ENCODE data around the gene NDUFS8. TPM values are rescaled to one million over a fixed set of nuclear protein-coding genes. Genes with fewer than 3 reads are reported as not detected.

NDUFS8 gene
- polyA plus RNA-seq, 2 donors = 131 to 168 TPM

DNA sequence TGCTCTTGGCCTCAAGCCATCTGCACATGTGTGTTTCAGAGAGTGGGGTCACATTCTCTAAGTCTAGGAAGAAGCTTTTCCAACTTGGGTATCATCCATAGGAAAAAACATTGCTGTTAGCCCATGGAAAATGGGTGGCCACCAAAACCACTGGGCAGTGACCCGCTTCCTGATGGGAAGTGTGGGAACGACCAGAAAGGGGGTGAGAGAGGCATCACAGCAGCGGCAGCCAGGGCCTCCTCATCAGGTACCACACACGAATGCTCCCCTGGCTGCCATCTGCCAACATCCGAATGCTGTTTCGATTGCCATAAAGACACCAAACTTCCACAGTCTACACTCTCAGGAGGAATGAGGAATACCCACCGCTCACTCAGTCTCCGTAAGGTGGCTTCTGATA, 50.4 kb downstream of the NDUFS8 start:
- peaks cover 0 to 7% of the 10 kb centered on the region in 2 donors for H3K4me1 ChIP-seq (ENCODE audit: control insufficient read depth in 2 of 2, insufficient read depth in 2 of 2, low read length in 1 of 2)
- H3K27me3 ChIP-seq (ENCODE audit: control insufficient read depth in 1 of 2, insufficient read depth in 2 of 2, low read length in 2 of 2) = no peaks in the 10 kb centered on the region
- H3K4me3 ChIP-seq (ENCODE audit: low read depth in 1 of 2, low read length in 2 of 2) = no peak overlapping the region
- 93 to 94% methylated on average over 8 of the region's 8 CpGs for WGBS, 2 donors
- H3K9me3 ChIP-seq (ENCODE audit: control insufficient read depth in 2 of 2, insufficient read depth in 1 of 2, low read depth in 1 of 2, low read length in 1 of 2) = no peaks in the 10 kb centered on the region
- no peak overlapping the region for H3K27ac ChIP-seq (ENCODE audit: low read depth in 2 of 2, low read length in 1 of 2)
- no peaks in the 10 kb centered on the region for H3K36me3 ChIP-seq (ENCODE audit: control insufficient read depth in 2 of 2, insufficient read depth in 2 of 2, low read length in 1 of 2)

DNA sequence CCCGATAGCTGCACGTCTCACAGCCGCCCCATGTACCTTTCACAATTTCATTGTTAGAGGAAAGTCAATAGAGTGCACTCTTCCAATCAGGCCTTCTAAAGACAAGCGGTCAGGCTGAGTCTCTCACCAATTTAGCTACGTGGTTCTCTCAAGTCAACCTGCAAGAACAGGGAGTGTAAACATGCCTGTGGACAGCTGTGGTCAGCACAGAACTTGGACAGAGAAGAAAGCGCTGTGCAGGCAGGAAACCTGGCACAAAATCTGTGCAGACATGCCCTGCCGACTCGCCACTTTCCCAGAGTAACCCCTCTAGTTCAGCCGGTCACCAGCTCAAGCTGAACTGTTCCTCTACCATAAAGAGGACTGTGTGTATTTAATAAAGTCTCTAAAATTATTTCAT, 51.2 kb downstream of the NDUFS8 start:
- Histone ChIP-seq H3K36me3 (ENCODE audit: control insufficient read depth in 2 of 2, insufficient read depth in 2 of 2, low read length in 1 of 2) (no peaks in the 10 kb centered on the region), H3K9me3 (ENCODE audit: control insufficient read depth in 2 of 2, insufficient read depth in 1 of 2, low read depth in 1 of 2, low read length in 1 of 2) (no peaks in the 10 kb centered on the region), H3K27ac (ENCODE audit: low read depth in 2 of 2, low read length in 1 of 2) (no peak overlapping the region), H3K4me3 (ENCODE audit: low read depth in 1 of 2, low read length in 2 of 2) (no peak overlapping the region), H3K4me1 (ENCODE audit: control insufficient read depth in 2 of 2, insufficient read depth in 2 of 2, low read length in 1 of 2) (peaks cover 0 to 7% of the 10 kb centered on the region in 2 donors), H3K27me3 (ENCODE audit: control insufficient read depth in 1 of 2, insufficient read depth in 2 of 2, low read length in 2 of 2) (no peaks in the 10 kb centered on the region)
- 70% methylated on average over 9 of the region's 9 CpGs for WGBS, 2 donors

DNA sequence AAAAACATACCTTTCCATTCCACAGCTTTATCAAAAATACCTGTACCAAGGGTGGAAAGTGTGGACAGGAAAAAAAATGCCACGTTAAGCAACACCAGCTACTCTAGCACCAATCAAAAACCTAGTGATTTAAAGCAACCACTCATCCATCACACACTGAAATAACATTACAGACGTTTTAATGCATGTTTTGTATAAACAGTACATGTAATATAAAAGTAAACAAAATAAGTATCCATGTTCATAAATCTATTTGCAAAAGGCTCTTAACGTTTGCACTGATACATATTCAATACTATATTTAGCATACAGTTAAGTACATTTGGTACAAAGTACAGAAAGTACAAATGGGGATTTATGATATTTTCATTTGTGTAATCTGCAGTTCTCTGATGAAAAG, 52.0 kb downstream of the NDUFS8 start:
- H3K27me3 ChIP-seq (ENCODE audit: control insufficient read depth in 1 of 2, insufficient read depth in 2 of 2, low read length in 2 of 2) = no peaks in the 10 kb centered on the region
- WGBS, 2 donors = 34% methylated on average over 3 of the region's 3 CpGs
- H3K4me1 ChIP-seq (ENCODE audit: control insufficient read depth in 2 of 2, insufficient read depth in 2 of 2, low read length in 1 of 2) = peaks cover 0 to 6% of the 10 kb centered on the region in 2 donors
- H3K9me3 ChIP-seq (ENCODE audit: control insufficient read depth in 2 of 2, insufficient read depth in 1 of 2, low read depth in 1 of 2, low read length in 1 of 2) = no peaks in the 10 kb centered on the region
- H3K4me3 ChIP-seq (ENCODE audit: low read depth in 1 of 2, low read length in 2 of 2) = no peak overlapping the region
- no peaks in the 10 kb centered on the region for H3K36me3 ChIP-seq (ENCODE audit: control insufficient read depth in 2 of 2, insufficient read depth in 2 of 2, low read length in 1 of 2)
- H3K27ac ChIP-seq (ENCODE audit: low read depth in 2 of 2, low read length in 1 of 2) = no peak overlapping the region

DNA sequence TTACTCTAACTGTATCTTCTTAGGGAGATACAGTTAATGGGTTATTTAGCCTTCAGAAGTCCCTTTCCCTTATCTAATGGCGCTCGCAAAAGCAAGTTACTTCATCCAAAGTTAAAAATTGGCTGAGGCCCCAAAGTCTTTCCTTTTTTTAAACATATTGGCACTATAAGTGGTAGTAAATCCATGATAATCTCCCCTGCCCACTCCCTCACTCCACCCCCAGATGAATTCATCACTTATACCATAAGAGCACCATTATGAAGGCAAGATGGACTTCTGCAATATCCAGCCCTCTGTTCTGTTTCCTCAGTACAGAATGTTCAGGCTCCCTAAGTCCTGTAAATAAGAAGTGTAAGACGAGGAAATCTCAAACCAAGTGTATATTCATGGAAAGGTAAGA, 53.0 kb downstream of the NDUFS8 start:
- Histone ChIP-seq H3K27ac (ENCODE audit: low read depth in 2 of 2, low read length in 1 of 2) (no peak overlapping the region), H3K9me3 (ENCODE audit: control insufficient read depth in 2 of 2, insufficient read depth in 1 of 2, low read depth in 1 of 2, low read length in 1 of 2) (no peaks in the 10 kb centered on the region), H3K27me3 (ENCODE audit: control insufficient read depth in 1 of 2, insufficient read depth in 2 of 2, low read length in 2 of 2) (no peaks in the 10 kb centered on the region), H3K4me3 (ENCODE audit: low read depth in 1 of 2, low read length in 2 of 2) (no peak overlapping the region), H3K36me3 (ENCODE audit: control insufficient read depth in 2 of 2, insufficient read depth in 2 of 2, low read length in 1 of 2) (no peaks in the 10 kb centered on the region), H3K4me1 (ENCODE audit: control insufficient read depth in 2 of 2, insufficient read depth in 2 of 2, low read length in 1 of 2) (no peaks in the 10 kb centered on the region)
- WGBS, 2 donors = 80 to 92% methylated on average over 3 of the region's 3 CpGs

Other genes with a start within 250 kb of the NDUFS8 start
- gene UNC93B1, start 26.6 kb upstream of the NDUFS8 start, polyA plus RNA-seq = 10 to 100 TPM; 20.5 to 24.4 TPM
- gene ALDH3B1, start 20.4 kb upstream of the NDUFS8 start, polyA plus RNA-seq = 10 to 100 TPM in 1 of 2 donors, 1 to 10 TPM in 1; 5.0 to 19.7 TPM
- gene TCIRG1, start 8.3 kb downstream of the NDUFS8 start, polyA plus RNA-seq = 10 to 100 TPM; 51.0 to 74.0 TPM
- 1 to 10 TPM; 3.7 to 7.3 TPM for gene CHKA, start 90.7 kb downstream of the NDUFS8 start, polyA plus RNA-seq
- gene KMT5B, start 182.6 kb downstream of the NDUFS8 start, polyA plus RNA-seq = 10 to 100 TPM; 12.7 to 16.8 TPM
- 10 to 100 TPM in 1 of 2 donors, 1 to 10 TPM in 1; 8.9 to 13.4 TPM for gene C11orf24, start 241.3 kb downstream of the NDUFS8 start, polyA plus RNA-seq